ENCODE measurements around the gene CDRT15L2. TPM values are rescaled to one million over a fixed set of nuclear protein-coding genes. Genes with fewer than 3 reads are reported as not detected.
"Not testable (repeated sequence)": the region's sequence is repeated elsewhere in the genome, so short reads cannot be mapped to it uniquely, and the experiment has no call there.

The CDRT15L2 gene
- total and polyA plus RNA-seq, 10 donors, result not detected

DNA sequence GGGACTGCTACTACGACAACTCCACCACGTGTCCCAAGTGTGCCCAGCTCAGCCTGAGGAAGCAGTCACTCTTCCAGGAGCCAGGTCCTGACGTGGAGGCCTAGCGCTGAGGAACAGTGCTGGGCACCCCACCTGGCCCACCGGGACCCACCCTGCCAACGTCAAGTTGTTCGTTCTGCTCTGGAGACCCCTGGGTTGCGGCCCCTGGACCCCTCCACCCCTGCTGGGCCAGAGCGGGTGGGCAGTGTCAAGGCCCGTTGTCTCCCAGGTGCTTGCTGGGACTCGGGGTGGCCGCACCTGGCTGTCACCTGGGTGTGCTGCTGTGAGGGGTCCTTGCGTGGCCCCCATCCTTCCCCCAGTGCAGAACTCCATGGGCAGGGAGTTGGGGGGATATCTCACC lies 34.4 kb downstream of the CDRT15L2 start:
- WGBS, 5 donors, result 86 to 94% (median 93%) methylated on average over 11 to 13 of the region's 13 CpGs
- no peak overlapping the region for H3K4me3 ChIP-seq
- no peaks in the 10 kb centered on the region for H3K9me3 ChIP-seq
- no peak overlapping the region for H3K27ac ChIP-seq
- no peak for TF ChIP-seq POLR2A (IDR thresholded peaks at IDR 0.05)
- TF ChIP-seq POLR2AphosphoS5 (IDR thresholded peaks at IDR 0.05), result no peak
- TF ChIP-seq, protein P1, sequence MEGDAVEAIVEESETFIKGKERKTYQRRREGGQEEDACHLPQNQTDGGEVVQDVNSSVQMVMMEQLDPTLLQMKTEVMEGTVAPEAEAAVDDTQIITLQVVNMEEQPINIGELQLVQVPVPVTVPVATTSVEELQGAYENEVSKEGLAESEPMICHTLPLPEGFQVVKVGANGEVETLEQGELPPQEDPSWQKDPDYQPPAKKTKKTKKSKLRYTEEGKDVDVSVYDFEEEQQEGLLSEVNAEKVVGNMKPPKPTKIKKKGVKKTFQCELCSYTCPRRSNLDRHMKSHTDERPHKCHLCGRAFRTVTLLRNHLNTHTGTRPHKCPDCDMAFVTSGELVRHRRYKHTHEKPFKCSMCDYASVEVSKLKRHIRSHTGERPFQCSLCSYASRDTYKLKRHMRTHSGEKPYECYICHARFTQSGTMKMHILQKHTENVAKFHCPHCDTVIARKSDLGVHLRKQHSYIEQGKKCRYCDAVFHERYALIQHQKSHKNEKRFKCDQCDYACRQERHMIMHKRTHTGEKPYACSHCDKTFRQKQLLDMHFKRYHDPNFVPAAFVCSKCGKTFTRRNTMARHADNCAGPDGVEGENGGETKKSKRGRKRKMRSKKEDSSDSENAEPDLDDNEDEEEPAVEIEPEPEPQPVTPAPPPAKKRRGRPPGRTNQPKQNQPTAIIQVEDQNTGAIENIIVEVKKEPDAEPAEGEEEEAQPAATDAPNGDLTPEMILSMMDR (IDR thresholded peaks at IDR 0.05 in 8 of 11, conservative IDR thresholded peaks at IDR 0.05 in 3 of 11), result no peak
- no peaks in the 10 kb centered on the region for H3K27me3 ChIP-seq (replicated peaks in 1 of 7)
- DNase-seq, result no peak
- H3K36me3 ChIP-seq, result no peaks in the 10 kb centered on the region
- intact Hi-C loops (cut with DNase I; ENCODE audit: low total_unique reads), result no loop called here
- H3K4me1 ChIP-seq, result no peaks in the 10 kb centered on the region

- H3K4me1 ChIP-seq; H3K27me3 ChIP-seq (replicated peaks in 1 of 7); H3K9me3 ChIP-seq; DNase-seq; H3K27ac ChIP-seq; intact Hi-C loops (cut with DNase I; ENCODE audit: low total_unique reads); H3K36me3 ChIP-seq; H3K4me3 ChIP-seq: not testable (repeated sequence)
- 71 to 86% (median 81%) methylated on average over 3 of the region's 3 CpGs for WGBS, 5 donors
Measured at GRCh38 chr17:20615461-20615860, 35.9 kb downstream of the CDRT15L2 start.

Small RNAs within 50 kb of the gene (small RNA-seq; reads per million reads assigned to genes)
- gene AC015818.1 (0 reads per million in 4 donors), gene AC087499.1 (0 reads per million in 4 donors), gene AC087499.3 (0 reads per million in 4 donors)

Other genes with a start within 250 kb of the CDRT15L2 start
- 1 to 10 TPM in 2 of 7 donors, under 1 TPM in 2, not detected in 3; 0.73 to 1.7 (median 1.1) TPM for gene LGALS9B, start 112.2 kb upstream of the CDRT15L2 start, total RNA-seq
- gene LGALS9B, start 112.2 kb upstream of the CDRT15L2 start, polyA plus RNA-seq, result under 1 TPM in 2 of 3 donors, not detected in 1; 0.33 to 0.38 TPM